Mammary microvascular endothelial cell (primary cell): ENCODE data around the gene PITX3. TPM values are rescaled to one million over a fixed set of nuclear protein-coding genes. Genes with fewer than 3 reads are reported as not detected.

Experiments used
- total RNA-seq: library from RNA; depleted of rRNA; stranded (reverse); fragments of >200 nt; gene quantifications from 2 replicates; pipeline ENCODE4 v1.2.3, GENCODE V29; 2015

Gene PITX3
- not detected in 2 replicates for total RNA-seq

GRCh38 chr10:102241444-102242117 lies at the start of gene PITX3:
PITX3 (minus strand) TSS chr10:102241512; CDS start chr10:102232080, 9,432 bp downstream.

GRCh38 chr10:102245082-102245931 lies 4.0 kb upstream of the PITX3 start, which contains the start of gene GBF1:
GBF1 (plus strand) TSS chr10:102245532; CDS start chr10:102258939, 13,407 bp downstream.

GRCh38 chr10:102225646-102226541 lies 15.4 kb downstream of the PITX3 start, which contains the start of gene ELOVL3:
ELOVL3 (plus strand) TSS chr10:102226299; CDS start chr10:102226549, 250 bp downstream.

Other genes starting within 250 kb of the PITX3 start
- gene ARMH3, start 185.3 kb downstream of the PITX3 start, total RNA-seq, result 6.1 and 6.4 TPM in 2 replicates
- 36.1 and 41.8 TPM in 2 replicates for gene HPS6, start 176.2 kb downstream of the PITX3 start, total RNA-seq
- 16.5 and 18.1 TPM in 2 replicates for gene LDB1, start 121.1 kb downstream of the PITX3 start, total RNA-seq
- 20.3 and 23.4 TPM in 2 replicates for gene PPRC1, start 108.5 kb downstream of the PITX3 start, total RNA-seq
- 74.6 and 79.2 TPM in 2 replicates for gene NOLC1, start 89.1 kb downstream of the PITX3 start, total RNA-seq
- gene ELOVL3, start 15.2 kb downstream of the PITX3 start, total RNA-seq, result not detected in 2 replicates
- 39.7 and 44.3 TPM in 2 replicates for gene GBF1, start 4.0 kb upstream of the PITX3 start, total RNA-seq
- gene NFKB2, start 154.2 kb upstream of the PITX3 start, total RNA-seq, result 38.9 and 42.8 TPM in 2 replicates
- gene PSD, start 177.3 kb upstream of the PITX3 start, total RNA-seq, result not detected in 2 replicates
- 10.4 and 12.7 TPM in 2 replicates for gene FBXL15, start 179.3 kb upstream of the PITX3 start, total RNA-seq
- gene CUEDC2, start 191.1 kb upstream of the PITX3 start, total RNA-seq, result 57.9 and 74.5 TPM in 2 replicates
- not detected in 2 replicates for gene C10orf95, start 210.0 kb upstream of the PITX3 start, total RNA-seq